ENCODE measurements around the gene NCBP3.

NCBP3 gene

GRCh38 chr17:3768341-3768740 is 77.7 kb downstream of the NCBP3 start:
- Histone ChIP-seq H3K4me3 (ENCODE audit: low read length) (no peak overlapping the region), H3K4me1 (ENCODE audit: low read length) (no peaks in the 10 kb centered on the region), H3K9me2 (replicated peaks; ENCODE audit: insufficient read depth, low read length) (no peaks in the 10 kb centered on the region), H2AFZ (ENCODE audit: low read length) (no peak overlapping the region), H3K36me3 (replicated peaks; ENCODE audit: insufficient read depth, low read length) (no peaks in the 10 kb centered on the region), H3F3A (ENCODE audit: insufficient read depth, low read length) (no peaks in the 10 kb centered on the region), H3K79me2 (ENCODE audit: low read length) (no peaks in the 10 kb centered on the region), H3K4me2 (ENCODE audit: low read depth, low read length) (no peak overlapping the region), H3K27me3 (replicated peaks; ENCODE audit: insufficient read depth, low read length) (no peaks in the 10 kb centered on the region), H4K20me1 (ENCODE audit: insufficient read depth, low read length) (no peaks in the 10 kb centered on the region), H3K9ac (ENCODE audit: low read length) (no peak overlapping the region), H3K9me3 (replicated peaks; ENCODE audit: insufficient read depth, low read length) (no peaks in the 10 kb centered on the region), H3K27ac (ENCODE audit: low read length) (no peak overlapping the region)
- no peak for DNase-seq
- no peak for TF ChIP-seq EZH2phosphoT487 (IDR thresholded peaks at IDR 0.05; ENCODE audit: low read length)
- TF ChIP-seq CTCF (IDR thresholded peaks at IDR 0.05; ENCODE audit: low read length): no peak
- no peak for TF ChIP-seq EZH2 (optimal IDR thresholded peaks at IDR 0.05; ENCODE audit: low read depth, low read length)

GRCh38 chr17:3766779-3767178 is 79.3 kb downstream of the NCBP3 start:
- H4K20me1 ChIP-seq (ENCODE audit: insufficient read depth, low read length): no peaks in the 10 kb centered on the region
- no peak for TF ChIP-seq EZH2 (optimal IDR thresholded peaks at IDR 0.05; ENCODE audit: low read depth, low read length)
- TF ChIP-seq CTCF (IDR thresholded peaks at IDR 0.05; ENCODE audit: low read length): no peak
- no peak for TF ChIP-seq EZH2phosphoT487 (IDR thresholded peaks at IDR 0.05; ENCODE audit: low read length)
- no peak overlapping the region for H3K4me2 ChIP-seq (ENCODE audit: low read depth, low read length)
- no peaks in the 10 kb centered on the region for H3K36me3 ChIP-seq (replicated peaks; ENCODE audit: insufficient read depth, low read length)
- no peaks in the 10 kb centered on the region for H3K9me3 ChIP-seq (replicated peaks; ENCODE audit: insufficient read depth, low read length)
- no peaks in the 10 kb centered on the region for H3K4me1 ChIP-seq (ENCODE audit: low read length)
- no peaks in the 10 kb centered on the region for H3F3A ChIP-seq (ENCODE audit: insufficient read depth, low read length)
- H3K27ac ChIP-seq (ENCODE audit: low read length): no peak overlapping the region
- H3K9ac ChIP-seq (ENCODE audit: low read length): no peak overlapping the region
- no peak overlapping the region for H2AFZ ChIP-seq (ENCODE audit: low read length)
- no peak for DNase-seq
- H3K4me3 ChIP-seq (ENCODE audit: low read length): no peak overlapping the region
- H3K27me3 ChIP-seq (replicated peaks; ENCODE audit: insufficient read depth, low read length): no peaks in the 10 kb centered on the region
- H3K9me2 ChIP-seq (replicated peaks; ENCODE audit: insufficient read depth, low read length): no peaks in the 10 kb centered on the region
- H3K79me2 ChIP-seq (ENCODE audit: low read length): no peaks in the 10 kb centered on the region

- Histone ChIP-seq H3K36me3 (replicated peaks; ENCODE audit: insufficient read depth, low read length) (no peaks in the 10 kb centered on the region), H3K9ac (ENCODE audit: low read length) (no peak overlapping the region), H3K9me2 (replicated peaks; ENCODE audit: insufficient read depth, low read length) (no peaks in the 10 kb centered on the region), H3K9me3 (replicated peaks; ENCODE audit: insufficient read depth, low read length) (no peaks in the 10 kb centered on the region), H3F3A (ENCODE audit: insufficient read depth, low read length) (no peaks in the 10 kb centered on the region), H3K4me3 (ENCODE audit: low read length) (no peak overlapping the region), H3K27me3 (replicated peaks; ENCODE audit: insufficient read depth, low read length) (no peaks in the 10 kb centered on the region), H4K20me1 (ENCODE audit: insufficient read depth, low read length) (no peaks in the 10 kb centered on the region), H3K79me2 (ENCODE audit: low read length) (no peaks in the 10 kb centered on the region), H2AFZ (ENCODE audit: low read length) (no peak overlapping the region), H3K4me1 (ENCODE audit: low read length) (no peaks in the 10 kb centered on the region), H3K27ac (ENCODE audit: low read length) (no peak overlapping the region), H3K4me2 (ENCODE audit: low read depth, low read length) (no peak overlapping the region)
- TF ChIP-seq CTCF (IDR thresholded peaks at IDR 0.05; ENCODE audit: low read length) (no peak), EZH2 (optimal IDR thresholded peaks at IDR 0.05; ENCODE audit: low read depth, low read length) (no peak), EZH2phosphoT487 (IDR thresholded peaks at IDR 0.05; ENCODE audit: low read length) (no peak)
- DNase-seq: no peak
These were observed 80.1 kb downstream of the NCBP3 start for GRCh38 chr17:3765981-3766380.

Data from MM.1S (cell line).